AG09309 (cell line): ENCODE results near the gene NPSR1.

Experiments
- DNase-seq: peaks from one replicate; pipeline ENCODE4 v3.0.0-alpha.2; 2010; ENCODE audit warnings: low read depth
- H3K4me3 ChIP-seq: 2 replicates; pipeline ENCODE4 v1.5.1; 2011; ENCODE audit warnings: mild to moderate bottlenecking, low read depth, low read length, moderate library complexity; ENCODE audit not compliant: control insufficient read depth
- CTCF ChIP-seq: IDR thresholded peaks from 2 replicates; pipeline ENCODE4 v1.5.1; 2011; ENCODE audit warnings: mild to moderate bottlenecking, low read depth, low read length, inconsistent platforms; ENCODE audit not compliant: insufficient read depth, control insufficient read depth; ENCODE audit errors: missing control alignments

NPSR1 gene

DNA sequence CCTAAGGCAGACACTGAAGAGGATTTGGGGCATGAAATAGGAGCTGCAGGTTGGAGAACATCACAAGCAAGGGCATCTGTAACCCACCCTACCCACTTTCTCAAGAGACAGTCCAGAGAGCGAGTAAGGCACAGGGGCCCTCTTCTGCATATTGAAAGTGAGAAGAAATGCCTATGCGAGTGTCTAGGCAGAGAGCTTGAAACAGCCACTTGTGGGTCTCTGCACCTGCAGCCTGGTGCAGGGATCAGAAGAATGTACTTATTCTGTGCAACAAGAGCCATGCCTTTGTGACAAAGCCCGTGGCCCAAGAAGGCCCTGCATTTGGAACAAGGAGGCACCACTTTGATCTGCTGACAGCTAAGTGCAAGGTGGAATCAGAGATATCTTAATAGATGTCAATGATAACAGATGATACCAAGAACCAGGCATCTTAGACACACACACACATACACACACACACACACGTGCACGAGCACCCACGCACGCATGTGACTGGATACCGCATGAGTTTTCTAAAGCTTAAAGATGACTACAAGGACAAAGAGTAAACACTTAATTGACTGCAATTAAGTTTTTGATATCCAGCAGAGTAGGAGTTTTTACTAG lies 89.3 kb downstream of the NPSR1 start:
- no peak overlapping the region for H3K4me3 ChIP-seq
- TF ChIP-seq CTCF = no peak
- DNase-seq = no peak

DNA sequence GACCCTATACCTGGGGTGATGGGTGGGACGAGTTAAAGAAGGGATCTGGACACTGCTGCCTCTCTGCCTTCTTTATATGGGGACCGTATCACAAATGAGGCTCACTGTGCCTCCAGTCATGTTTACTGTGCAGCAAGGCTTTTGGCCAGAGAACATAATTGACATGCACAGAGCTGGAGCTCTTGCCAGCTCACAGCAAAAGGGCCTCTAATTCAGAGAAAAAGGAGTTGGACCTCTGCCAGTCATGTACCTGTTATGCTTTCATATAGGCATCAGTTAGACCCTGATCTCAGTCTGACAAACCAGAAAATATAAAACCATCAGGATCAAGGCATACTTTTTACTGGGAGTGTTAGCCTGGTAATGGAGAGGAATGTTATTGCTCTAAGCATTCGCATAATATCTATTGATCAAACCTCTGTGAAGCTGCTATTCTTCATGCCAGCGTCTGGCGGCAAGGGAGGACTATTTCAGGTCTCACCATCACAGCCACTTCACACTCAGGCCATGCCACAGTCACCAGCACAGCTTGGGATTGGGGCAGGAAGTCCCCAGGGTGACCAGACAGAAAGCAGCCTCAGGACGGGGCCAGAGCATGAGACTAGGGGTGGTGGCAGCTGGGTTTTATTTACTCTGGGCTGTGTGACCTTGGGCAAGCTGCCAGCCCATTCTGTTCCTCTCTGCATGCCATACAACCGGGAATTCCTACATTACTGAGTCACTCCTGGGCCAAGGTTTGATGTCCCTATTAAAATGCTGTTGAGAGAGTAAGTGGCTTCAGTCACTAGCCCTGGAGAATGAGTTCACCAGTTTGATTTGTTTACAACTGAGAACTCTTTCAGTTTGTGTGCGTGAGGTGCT lies 90.1 kb downstream of the NPSR1 start:
- H3K4me3 ChIP-seq = no peak overlapping the region
- peak; percentile 5 for DNase-seq
- TF ChIP-seq CTCF = no peak

DNA sequence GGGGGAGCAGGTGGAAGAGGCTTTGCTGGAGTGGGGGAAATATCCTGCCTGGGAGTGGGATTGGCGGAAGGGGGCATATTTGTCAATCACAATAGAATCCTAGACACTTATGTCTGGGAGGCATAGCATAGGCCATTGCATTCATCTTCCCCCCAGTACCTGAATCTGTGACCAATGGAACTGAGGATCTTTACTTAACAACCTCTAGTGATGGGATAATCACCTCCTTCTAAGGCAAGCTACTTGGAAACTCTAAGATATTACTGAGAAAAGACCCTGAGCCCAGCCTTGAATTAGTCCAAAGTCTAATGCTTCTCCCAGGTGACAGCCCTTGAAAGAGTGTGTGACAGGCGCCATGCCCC lies 90.7 kb downstream of the NPSR1 start:
- H3K4me3 ChIP-seq = no peak overlapping the region
- TF ChIP-seq CTCF = no peak
- no peak for DNase-seq

GRCh38 chr7:34749446-34749845 lies 91.4 kb downstream of the NPSR1 start:
- no peak for DNase-seq
- H3K4me3 ChIP-seq = no peak overlapping the region
- no peak for TF ChIP-seq CTCF

GRCh38 chr7:34750209-34750608 lies 92.2 kb downstream of the NPSR1 start:
- DNase-seq = no peak
- no peak overlapping the region for H3K4me3 ChIP-seq
- TF ChIP-seq CTCF = no peak

DNA sequence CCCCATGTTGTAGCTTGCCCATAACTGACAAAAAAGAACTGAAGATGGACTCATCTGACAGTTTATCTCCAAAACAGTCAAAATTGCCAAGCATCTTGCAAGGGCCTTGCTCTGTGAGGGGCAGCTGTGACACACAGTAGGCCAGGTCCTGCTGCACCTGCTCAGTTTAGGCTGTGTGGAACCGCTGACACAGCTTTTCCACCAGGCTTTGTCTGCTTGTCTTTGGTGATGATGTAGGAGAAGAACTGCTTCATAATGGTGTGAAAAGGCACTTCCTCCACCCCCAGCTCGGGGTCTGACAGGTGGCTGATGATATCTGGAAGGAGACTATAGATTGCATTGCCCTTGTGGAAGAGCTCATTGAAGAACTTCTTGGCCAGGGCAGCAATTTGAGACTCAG lies 92.6 kb downstream of the NPSR1 start:
- DNase-seq = no peak
- no peak for TF ChIP-seq CTCF
- H3K4me3 ChIP-seq = no peak overlapping the region
